ENCODE results near the gene MAGEA6. TPM values are rescaled to one million over a fixed set of nuclear protein-coding genes. Genes with fewer than 3 reads are reported as not detected.
"Not testable (repeated sequence)": the region's sequence is repeated elsewhere in the genome, so short reads cannot be mapped to it uniquely, and the experiment has no call there.

Gene MAGEA6
- total RNA-seq, 1 donor from 2014 or later, result not detected

- not testable (repeated sequence) for DNase-seq (ENCODE audit: low read depth, low spot score)
Observed at GRCh38 chrX:152734143-152734858, 35.2 kb downstream of the MAGEA6 start.

GRCh38 chrX:152733261-152733975 lies 36.1 kb downstream of the MAGEA6 start, which contains the start of the genes CSAG1 and MAGEA12:
CSAG1 (minus strand) TSS chrX:152733721; CDS start chrX:152732460, 1,261 bp downstream.
MAGEA12 (plus strand) TSS chrX:152733757; CDS start chrX:152736162, 2,405 bp downstream.
- no peak for DNase-seq (ENCODE audit: low read depth, low spot score)

DNA sequence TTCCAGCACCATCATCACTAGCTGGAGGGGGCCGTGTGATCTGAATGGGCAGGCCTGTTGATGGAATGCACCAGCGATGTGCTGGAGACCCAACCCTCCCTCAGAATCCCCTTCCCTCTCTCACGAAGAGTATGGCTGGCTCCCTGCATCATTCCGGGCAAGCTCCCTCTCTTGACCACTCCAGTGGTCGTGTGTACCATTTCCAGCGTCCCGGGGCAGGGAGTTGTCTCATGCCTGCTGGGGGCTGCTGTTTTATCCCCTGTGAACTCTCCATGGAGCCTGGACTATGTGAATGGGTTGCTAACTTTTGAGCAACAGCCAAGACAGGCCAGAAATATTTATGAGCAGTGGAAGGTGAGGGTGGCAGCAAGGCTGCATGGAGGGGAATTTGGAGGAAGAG lies 44.1 kb downstream of the MAGEA6 start:
- DNase-seq (ENCODE audit: low read depth, low spot score), result no peak

Other genes starting within 250 kb of the MAGEA6 start
- 0.04 TPM in 1 of 2 replicates, not detected in the other for gene GABRQ, start 131.8 kb downstream of the MAGEA6 start, total RNA-seq
- gene MAGEA3, start 70.9 kb downstream of the MAGEA6 start, total RNA-seq, result not detected in 2 replicates
- gene CSAG2, start 60.4 kb downstream of the MAGEA6 start, total RNA-seq, result not detected in 2 replicates
- not detected in 2 replicates for gene MAGEA2B, start 55.1 kb downstream of the MAGEA6 start, total RNA-seq
- gene CSAG1, start 36.0 kb downstream of the MAGEA6 start, total RNA-seq, result not detected in 2 replicates
- not detected in 2 replicates for gene MAGEA12, start 35.9 kb downstream of the MAGEA6 start, total RNA-seq
- gene MAGEA2, start 15.8 kb downstream of the MAGEA6 start, total RNA-seq, result not detected in 2 replicates
- not detected in 2 replicates for gene CSAG3, start 10.5 kb downstream of the MAGEA6 start, total RNA-seq
- 22.0 and 26.1 TPM in 2 replicates for gene CETN2, start 61.1 kb upstream of the MAGEA6 start, total RNA-seq
- 24.9 and 38.1 TPM in 2 replicates for gene NSDHL, start 61.4 kb upstream of the MAGEA6 start, total RNA-seq
- 15.8 and 33.3 TPM in 2 replicates for gene ZNF185, start 128.4 kb upstream of the MAGEA6 start, total RNA-seq
- gene PNMA5, start 224.4 kb upstream of the MAGEA6 start, total RNA-seq, result not detected in 2 replicates

All from pulmonary artery endothelial cell (primary cell).